Neural cell (in vitro differentiated cells): Measurements from ENCODE around the gene PSMG4. TPM values are rescaled to one million over a fixed set of nuclear protein-coding genes. Genes with fewer than 3 reads are reported as not detected.

Experiments used
- H2AFZ ChIP-seq: fragments of 200-600, 300-800 bp; sonication (generic), shearing (Covaris generic); 2 replicates; pipeline ENCODE4 v1.6.0; 2014; ENCODE audit warnings: low read depth, mild to moderate bottlenecking, antibody characterized with exemption, low read length, moderate library complexity
- H3F3A ChIP-seq: fragments of 200-600 bp; shearing (Covaris generic); 2 replicates; pipeline ENCODE4 v1.6.1; 2016; ENCODE audit warnings: mild to moderate bottlenecking, moderate library complexity, mixed read lengths, antibody characterized with exemption, low read length; ENCODE audit not compliant: insufficient read depth, poor library complexity, severe bottlenecking
- H3K27ac ChIP-seq: fragments of 200-600, 300-800 bp; sonication (generic), shearing (Covaris generic); 2 replicates; pipeline ENCODE4 v1.5.1; 2014; ENCODE audit warnings: mild to moderate bottlenecking, low read length, moderate library complexity
- H3K27me3 ChIP-seq: fragments of 300-800, 200-600 bp; sonication (generic), shearing (Covaris generic); 2 replicates; pipeline ENCODE4 v1.6.0; 2014; ENCODE audit warnings: mild to moderate bottlenecking, low read depth, low read length, moderate library complexity; ENCODE audit not compliant: insufficient read depth
- H3K36me3 ChIP-seq: fragments of 300-800, 200-600 bp; sonication (generic), shearing (Covaris generic); 2 replicates; pipeline ENCODE4 v1.5.1; 2014; ENCODE audit warnings: mild to moderate bottlenecking, antibody characterized with exemption, low read length, moderate library complexity; ENCODE audit not compliant: insufficient read depth
- H3K4me2 ChIP-seq: fragments of 300-800, 200-600 bp; sonication (generic), shearing (Covaris generic); 2 replicates; pipeline ENCODE4 v1.6.0; 2014; ENCODE audit warnings: mild to moderate bottlenecking, low read length
- H3K4me3 ChIP-seq: fragments of 300-800, 200-600 bp; sonication (generic), shearing (Covaris generic); 2 replicates; pipeline ENCODE4 v1.5.1; 2014; ENCODE audit warnings: mild to moderate bottlenecking, low read length, moderate library complexity
- H3K79me2 ChIP-seq: fragments of 200-600 bp; shearing (Covaris generic); replicated peaks from 2 replicates; pipeline ENCODE4 v1.6.0; 2014; ENCODE audit warnings: mild to moderate bottlenecking, low read length, moderate library complexity; ENCODE audit not compliant: insufficient read depth
- H3K9ac ChIP-seq: fragments of 300-800, 200-600 bp; sonication (generic), shearing (Covaris generic); 2 replicates; pipeline ENCODE4 v1.6.1; 2016; ENCODE audit warnings: mild to moderate bottlenecking, low read length, mixed read lengths
- H3K9me2 ChIP-seq: fragments of 200-600 bp; shearing (Covaris generic); 2 replicates; pipeline ENCODE4 v1.6.1; 2016; ENCODE audit warnings: mild to moderate bottlenecking, low read length, mixed read lengths; ENCODE audit not compliant: insufficient read depth
- H3K9me3 ChIP-seq: fragments of 200-600, 300-800 bp; sonication (generic), shearing (Covaris generic); 2 replicates; pipeline ENCODE4 v1.6.1; 2016; ENCODE audit warnings: mild to moderate bottlenecking, mixed run types, low read length, moderate library complexity, mixed read lengths
- H4K20me1 ChIP-seq: fragments of 200-600 bp; shearing (Covaris generic); 2 replicates; pipeline ENCODE4 v1.6.1; 2016; ENCODE audit warnings: mild to moderate bottlenecking, mixed run types; ENCODE audit not compliant: insufficient read depth
- CTCF ChIP-seq: fragments of 450-650 bp; IDR thresholded peaks from 2 replicates; pipeline ENCODE4 v1.5.1; 2014; ENCODE audit warnings: antibody characterized with exemption, mild to moderate bottlenecking, moderate library complexity; ENCODE audit not compliant: poor library complexity, severe bottlenecking
- EP300 ChIP-seq: fragments of 450-650 bp; conservative IDR thresholded peaks from 2 replicates; pipeline ENCODE4 v1.6.1; 2014; ENCODE audit warnings: antibody characterized with exemption, mild to moderate bottlenecking, moderate library complexity; ENCODE audit not compliant: poor library complexity, severe bottlenecking
- EZH2 ChIP-seq: fragments of 200-600, 300-800 bp; shearing (Covaris generic), sonication (generic); IDR thresholded peaks from 2 replicates; pipeline ENCODE4 v1.6.1; 2014; ENCODE audit warnings: antibody characterized with exemption, low read length, borderline replicate concordance, mild to moderate bottlenecking; ENCODE audit not compliant: insufficient read depth, poor library complexity, severe bottlenecking
- MXI1 ChIP-seq: fragments of 450-650 bp; conservative IDR thresholded peaks from 2 replicates; pipeline ENCODE4 v1.6.1; 2014; ENCODE audit warnings: antibody characterized with exemption, mild to moderate bottlenecking; ENCODE audit not compliant: poor library complexity, severe bottlenecking
- POLR2AphosphoS5 ChIP-seq: IDR thresholded peaks from 2 replicates; pipeline ENCODE4 v1.6.1; 2012
- RAD21 ChIP-seq: fragments of 450-650 bp; conservative IDR thresholded peaks from 2 replicates; pipeline ENCODE4 v1.6.1; 2014; ENCODE audit warnings: antibody characterized with exemption, mild to moderate bottlenecking, moderate library complexity
- REST ChIP-seq: IDR thresholded peaks from 2 replicates; pipeline ENCODE4 v1.6.1; 2012; ENCODE audit warnings: borderline replicate concordance
- SMC3 ChIP-seq: fragments of 450-650 bp; conservative IDR thresholded peaks from 2 replicates; pipeline ENCODE4 v1.6.1; 2014; ENCODE audit warnings: antibody characterized with exemption, mild to moderate bottlenecking, moderate library complexity; ENCODE audit not compliant: poor library complexity
- TAF1 ChIP-seq: IDR thresholded peaks from 2 replicates; pipeline ENCODE4 v1.6.1; 2012; ENCODE audit warnings: low read depth
- polyA plus RNA-seq: library from polyadenylated mRNA; depleted of rRNA; stranded (reverse); fragments of >200 nt; gene quantifications from 2 replicates; pipeline ENCODE4 v1.2.3, GENCODE V29; 2014

Gene PSMG4
- polyA plus RNA-seq, 1 donor from 2014 or later: 52.0 TPM

- Histone ChIP-seq H3K9ac (no peak overlapping the region), H3K4me2 (no peak overlapping the region), H4K20me1 (no peaks in the 10 kb centered on the region), H3K9me2 (no peaks in the 10 kb centered on the region), H3K4me3 (no peak overlapping the region), H3F3A (peaks cover 4% of the 10 kb centered on the region), H3K79me2 (peaks cover 31% of the 10 kb centered on the region), H2AFZ (no peak overlapping the region), H3K36me3 (no peaks in the 10 kb centered on the region), H3K9me3 (no peaks in the 10 kb centered on the region), H3K27me3 (no peaks in the 10 kb centered on the region), H3K27ac (no peak overlapping the region)
- TF ChIP-seq MXI1: no peak
- no peak for TF ChIP-seq RAD21
- TF ChIP-seq EP300: no peak
- TF ChIP-seq REST: no peak
Observed at GRCh38 chr6:3252861-3253596, 5.7 kb upstream of the PSMG4 start.

GRCh38 chr6:3253597-3253961 is 5.2 kb upstream of the PSMG4 start:
- peaks cover 30% of the 10 kb centered on the region for H3K79me2 ChIP-seq
- TF ChIP-seq MXI1: no peak
- no peak for TF ChIP-seq CTCF
- no peak overlapping the region for H2AFZ ChIP-seq
- no peak overlapping the region for H3K27ac ChIP-seq
- H3F3A ChIP-seq: peaks cover 4% of the 10 kb centered on the region
- H3K4me2 ChIP-seq: no peak overlapping the region
- H3K4me3 ChIP-seq: no peak overlapping the region
- H3K9me3 ChIP-seq: no peaks in the 10 kb centered on the region
- no peaks in the 10 kb centered on the region for H3K9me2 ChIP-seq
- H3K9ac ChIP-seq: no peak overlapping the region
- no peaks in the 10 kb centered on the region for H4K20me1 ChIP-seq
- H3K27me3 ChIP-seq: no peaks in the 10 kb centered on the region
- H3K36me3 ChIP-seq: no peaks in the 10 kb centered on the region

GRCh38 chr6:3258201-3258600 is 546 bp upstream of the PSMG4 start:
- no peak overlapping the region for H3K4me2 ChIP-seq
- no peak for TF ChIP-seq SMC3
- no peak for TF ChIP-seq EP300
- no peak for TF ChIP-seq EZH2
- no peak for TF ChIP-seq TAF1
- no peak for TF ChIP-seq POLR2AphosphoS5
- no peak for TF ChIP-seq REST
- TF ChIP-seq MXI1: no peak
- no peak for TF ChIP-seq RAD21
- TF ChIP-seq CTCF: no peak
- peak overlapping the region; percentile 93 for H3K4me3 ChIP-seq
- H4K20me1 ChIP-seq: no peaks in the 10 kb centered on the region
- H3K36me3 ChIP-seq: no peaks in the 10 kb centered on the region
- H3K79me2 ChIP-seq: peaks cover 42% of the 10 kb centered on the region
- H3K9ac ChIP-seq: peak overlapping the region; percentile 77
- peak overlapping the region; percentile 81 for H3K27ac ChIP-seq
- no peaks in the 10 kb centered on the region for H3F3A ChIP-seq
- H3K9me2 ChIP-seq: no peaks in the 10 kb centered on the region
- no peaks in the 10 kb centered on the region for H3K9me3 ChIP-seq
- no peak overlapping the region for H2AFZ ChIP-seq
- H3K27me3 ChIP-seq: no peaks in the 10 kb centered on the region
